Stimulated activated CD4-positive, alpha-beta T cell treated with anti-CD3 and anti-CD28 coated beads, Interleukin-15, amount 100 ng/mL, for 1 hour (primary cell): ENCODE data around the gene GIMAP2.

Experiments
- DNase-seq, 2 donors: peaks; one replicate each; pipeline ENCODE4 v3.0.0-alpha.2; 2020; ENCODE audit warnings: low read depth in 1 of 2, low spot score in 1 of 2

Gene GIMAP2

GRCh38 chr7:150732786-150733481 lies 47.4 kb downstream of the GIMAP2 start:
- DNase-seq, result no peak

- no peak for DNase-seq
Observed at GRCh38 chr7:150733482-150734095, 48.1 kb downstream of the GIMAP2 start.

GRCh38 chr7:150734254-150734653 lies 48.7 kb downstream of the GIMAP2 start:
- no peak for DNase-seq

- DNase-seq, result no peak
Observed at GRCh38 chr7:150735596-150736358, 50.3 kb downstream of the GIMAP2 start.

GRCh38 chr7:150736864-150737263 lies 51.4 kb downstream of the GIMAP2 start:
- DNase-seq, result no peak

- peak in 1 of 2 donors; percentile 40 for DNase-seq
Observed at GRCh38 chr7:150737265-150738055, 52.0 kb downstream of the GIMAP2 start, which contains the start of gene GIMAP5. Gene GIMAP5, plus strand, starts transcription at chr7:150737418. Its CDS starts 3,467 bp downstream, at chr7:150740885.

- no peak for DNase-seq
Observed at GRCh38 chr7:150738092-150738491, 52.6 kb downstream of the GIMAP2 start.

GRCh38 chr7:150738591-150739001 lies 53.1 kb downstream of the GIMAP2 start:
- DNase-seq, result no peak

GRCh38 chr7:150739033-150739432 lies 53.5 kb downstream of the GIMAP2 start:
- DNase-seq, result no peak

GRCh38 chr7:150740053-150740452 lies 54.5 kb downstream of the GIMAP2 start:
- DNase-seq, result no peak

- DNase-seq, result no peak
Observed at GRCh38 chr7:150742286-150742968, 56.9 kb downstream of the GIMAP2 start.
